Measurements from ENCODE around the gene RPP14. TPM values are rescaled to one million over a fixed set of nuclear protein-coding genes. Genes with fewer than 3 reads are reported as not detected.

RPP14 gene
- total and polyA plus RNA-seq, 2 experiments from 2014 or later, result 13.4 to 14.9 TPM

DNA sequence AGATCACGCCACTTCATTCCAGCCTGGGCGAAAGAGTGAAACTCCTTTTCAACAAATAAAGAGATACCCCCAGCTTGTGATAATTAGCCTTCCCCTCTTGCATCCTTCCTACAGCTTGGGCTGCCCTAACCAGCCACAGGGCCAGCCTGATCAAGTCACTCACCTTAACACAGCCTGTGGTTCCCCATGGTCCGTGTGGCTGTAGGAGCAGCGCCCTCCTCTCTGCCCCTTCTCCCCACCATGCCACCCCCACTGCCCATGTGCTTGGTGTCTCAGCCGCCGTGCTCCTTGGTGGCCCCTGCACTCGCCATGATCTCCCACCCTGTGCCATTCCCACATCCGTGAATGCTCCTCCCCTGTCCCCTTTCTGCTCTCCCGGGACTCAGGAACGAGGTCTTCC lies 13.2 kb upstream of the RPP14 start:
- WGBS, 2 experiments (ENCODE audit: low coverage in 1 of 2, low lambda C conversion rate in 2 of 2, missing lambda C conversion rate in 2 of 2), result 92 to 94% methylated on average over 8 to 10 of the region's 10 CpGs
- in situ Hi-C loops (cut with MboI), result no loop called here
- Histone ChIP-seq H3K9me3 (ENCODE audit: low read depth) (no peaks in the 10 kb centered on the region), H3K4me2 (ENCODE audit: unreplicated experiment) (no peak overlapping the region), H3K9me2 (ENCODE audit: insufficient read depth) (no peaks in the 10 kb centered on the region), H3K4me1 (ENCODE audit: insufficient read depth) (no peaks in the 10 kb centered on the region), H3F3A (ENCODE audit: insufficient read depth) (no peaks in the 10 kb centered on the region), H3K27ac (no peak overlapping the region), H3K27me3 (replicated peaks; ENCODE audit: insufficient read depth) (no peaks in the 10 kb centered on the region), H2AFZ (no peak overlapping the region), H3K9ac (no peak overlapping the region), H3K79me2 (ENCODE audit: insufficient read depth) (no peaks in the 10 kb centered on the region), H3K4me3 (no peak overlapping the region), H4K20me1 (ENCODE audit: insufficient read depth) (no peaks in the 10 kb centered on the region), H3K36me3 (ENCODE audit: low read depth) (no peaks in the 10 kb centered on the region)
- TF ChIP-seq EZH2phosphoT487 (IDR thresholded peaks at IDR 0.05; ENCODE audit: insufficient read depth, low read depth) (no peak), EZH2 (IDR thresholded peaks at IDR 0.05; ENCODE audit: insufficient read depth, poor library complexity, severe bottlenecking) (no peak)
- no peak for DNase-seq

- Histone ChIP-seq H3K79me2 (ENCODE audit: insufficient read depth) (no peaks in the 10 kb centered on the region), H3K9me3 (ENCODE audit: low read depth) (no peaks in the 10 kb centered on the region), H3K4me1 (ENCODE audit: insufficient read depth) (no peaks in the 10 kb centered on the region), H3K9ac (no peak overlapping the region), H3K9me2 (ENCODE audit: insufficient read depth) (no peaks in the 10 kb centered on the region), H3K27ac (no peak overlapping the region), H3F3A (ENCODE audit: insufficient read depth) (no peaks in the 10 kb centered on the region), H3K36me3 (ENCODE audit: low read depth) (no peaks in the 10 kb centered on the region), H3K4me3 (no peak overlapping the region), H2AFZ (no peak overlapping the region), H3K27me3 (replicated peaks; ENCODE audit: insufficient read depth) (no peaks in the 10 kb centered on the region), H3K4me2 (ENCODE audit: unreplicated experiment) (no peak overlapping the region), H4K20me1 (ENCODE audit: insufficient read depth) (no peaks in the 10 kb centered on the region)
- 55 to 61% methylated on average over 9 of the region's 9 CpGs for WGBS, 2 experiments (ENCODE audit: low coverage in 1 of 2, low lambda C conversion rate in 2 of 2, missing lambda C conversion rate in 2 of 2)
- TF ChIP-seq EZH2 (IDR thresholded peaks at IDR 0.05; ENCODE audit: insufficient read depth, poor library complexity, severe bottlenecking), result no peak
- no peak for TF ChIP-seq EZH2phosphoT487 (IDR thresholded peaks at IDR 0.05; ENCODE audit: insufficient read depth, low read depth)
- in situ Hi-C loops (cut with MboI), result no loop called here
- DNase-seq, result no peak
These were observed 12.5 kb upstream of the RPP14 start for GRCh38 chr3:58293516-58293915.

- H3K79me2 ChIP-seq (ENCODE audit: insufficient read depth), result no peaks in the 10 kb centered on the region
- H3K36me3 ChIP-seq (ENCODE audit: low read depth), result no peaks in the 10 kb centered on the region
- WGBS, 2 experiments (ENCODE audit: low coverage in 1 of 2, low lambda C conversion rate in 2 of 2, missing lambda C conversion rate in 2 of 2), result 49 to 52% methylated on average over 5 of the region's 5 CpGs
- peaks cover 2% of the 10 kb centered on the region; the same call in 1 of the 2 replicates for H3K27me3 ChIP-seq (replicated peaks; ENCODE audit: insufficient read depth)
- H3K9me3 ChIP-seq (ENCODE audit: low read depth), result no peaks in the 10 kb centered on the region
- no peak overlapping the region for H3K4me3 ChIP-seq
- H3K4me2 ChIP-seq (ENCODE audit: unreplicated experiment), result no peak overlapping the region
- H3K4me1 ChIP-seq (ENCODE audit: insufficient read depth), result no peaks in the 10 kb centered on the region
- H4K20me1 ChIP-seq (ENCODE audit: insufficient read depth), result no peaks in the 10 kb centered on the region
- no peak for TF ChIP-seq EZH2phosphoT487 (IDR thresholded peaks at IDR 0.05; ENCODE audit: insufficient read depth, low read depth)
- no peaks in the 10 kb centered on the region for H3F3A ChIP-seq (ENCODE audit: insufficient read depth)
- no peak overlapping the region for H3K27ac ChIP-seq
- in situ Hi-C loops (cut with MboI), result no loop called here
- no peak overlapping the region for H3K9ac ChIP-seq
- H3K9me2 ChIP-seq (ENCODE audit: insufficient read depth), result no peaks in the 10 kb centered on the region
- H2AFZ ChIP-seq, result no peak overlapping the region
- DNase-seq, result no peak
These were observed 9.8 kb upstream of the RPP14 start for GRCh38 chr3:58296269-58296668.

DNA sequence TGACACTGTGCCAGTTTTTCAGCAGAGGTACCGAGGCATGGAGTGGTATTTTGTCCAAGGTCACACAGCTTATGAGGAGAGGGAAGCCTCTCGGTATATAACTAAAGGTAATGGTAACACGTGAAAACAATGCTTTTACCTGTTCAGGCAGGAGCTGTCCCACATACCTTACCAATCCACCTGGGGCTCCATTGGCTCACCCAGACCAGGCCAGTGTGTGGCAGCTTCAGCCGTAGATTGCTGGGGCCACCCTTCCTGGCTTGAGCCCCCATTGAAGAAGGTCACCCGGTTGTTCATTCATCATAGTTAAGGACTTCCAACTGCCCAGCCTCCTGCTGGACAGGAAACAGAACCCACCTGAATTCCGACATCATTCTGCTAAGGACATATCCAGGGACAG lies 9.2 kb upstream of the RPP14 start:
- Histone ChIP-seq H3K9me2 (ENCODE audit: insufficient read depth) (no peaks in the 10 kb centered on the region), H2AFZ (no peak overlapping the region), H3K79me2 (ENCODE audit: insufficient read depth) (no peaks in the 10 kb centered on the region), H3K4me3 (no peak overlapping the region), H3K27ac (no peak overlapping the region), H3K4me2 (ENCODE audit: unreplicated experiment) (no peak overlapping the region), H3F3A (ENCODE audit: insufficient read depth) (no peaks in the 10 kb centered on the region), H3K9ac (no peak overlapping the region), H4K20me1 (ENCODE audit: insufficient read depth) (no peaks in the 10 kb centered on the region), H3K36me3 (ENCODE audit: low read depth) (no peaks in the 10 kb centered on the region), H3K27me3 (replicated peaks; ENCODE audit: insufficient read depth) (peaks cover 6% of the 10 kb centered on the region; the same call in 1 of the 2 replicates), H3K9me3 (ENCODE audit: low read depth) (no peaks in the 10 kb centered on the region), H3K4me1 (ENCODE audit: insufficient read depth) (no peaks in the 10 kb centered on the region)
- WGBS, 2 experiments (ENCODE audit: low coverage in 1 of 2, low lambda C conversion rate in 2 of 2, missing lambda C conversion rate in 2 of 2), result 41 to 57% methylated on average over 6 of the region's 6 CpGs
- DNase-seq, result no peak
- in situ Hi-C loops (cut with MboI), result no loop called here
- TF ChIP-seq EZH2phosphoT487 (IDR thresholded peaks at IDR 0.05; ENCODE audit: insufficient read depth, low read depth) (no peak), EZH2 (IDR thresholded peaks at IDR 0.05; ENCODE audit: insufficient read depth, poor library complexity, severe bottlenecking) (no peak)

DNA sequence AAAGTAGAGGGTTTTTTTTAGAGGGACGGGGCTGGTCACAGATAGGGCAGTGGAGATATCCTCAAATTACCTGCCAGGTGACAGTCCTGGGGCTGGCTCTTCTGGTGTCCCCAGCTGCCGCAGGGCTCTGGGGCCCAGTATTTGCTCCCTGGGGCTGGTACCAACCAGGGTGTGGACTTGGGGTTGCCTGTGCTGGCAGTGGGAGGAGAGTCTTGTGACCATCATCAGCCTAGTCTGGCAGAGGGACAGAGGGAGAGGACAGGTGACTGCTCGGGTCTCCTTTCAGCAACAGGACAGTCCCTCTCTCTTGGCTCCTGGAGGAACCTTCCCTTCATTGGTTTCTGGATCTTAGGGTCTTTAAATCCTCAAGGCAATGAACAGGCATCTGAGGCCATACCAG lies 7.9 kb upstream of the RPP14 start:
- H3K9ac ChIP-seq, result no peak overlapping the region
- no peaks in the 10 kb centered on the region for H3K36me3 ChIP-seq (ENCODE audit: low read depth)
- no peak overlapping the region for H3K27ac ChIP-seq
- no peak for TF ChIP-seq EZH2 (IDR thresholded peaks at IDR 0.05; ENCODE audit: insufficient read depth, poor library complexity, severe bottlenecking)
- TF ChIP-seq EZH2phosphoT487 (IDR thresholded peaks at IDR 0.05; ENCODE audit: insufficient read depth, low read depth), result no peak
- 42 to 44% methylated on average over 3 of the region's 3 CpGs for WGBS, 2 experiments (ENCODE audit: low coverage in 1 of 2, low lambda C conversion rate in 2 of 2, missing lambda C conversion rate in 2 of 2)
- H3K9me2 ChIP-seq (ENCODE audit: insufficient read depth), result no peaks in the 10 kb centered on the region
- in situ Hi-C loops (cut with MboI), result no loop called here
- H3K4me1 ChIP-seq (ENCODE audit: insufficient read depth), result no peaks in the 10 kb centered on the region
- no peaks in the 10 kb centered on the region for H3F3A ChIP-seq (ENCODE audit: insufficient read depth)
- H3K4me3 ChIP-seq, result no peak overlapping the region
- H2AFZ ChIP-seq, result no peak overlapping the region
- no peaks in the 10 kb centered on the region for H4K20me1 ChIP-seq (ENCODE audit: insufficient read depth)
- no peaks in the 10 kb centered on the region for H3K9me3 ChIP-seq (ENCODE audit: low read depth)
- DNase-seq, result no peak
- H3K79me2 ChIP-seq (ENCODE audit: insufficient read depth), result no peaks in the 10 kb centered on the region
- no peak overlapping the region for H3K4me2 ChIP-seq (ENCODE audit: unreplicated experiment)
- peaks cover 11% of the 10 kb centered on the region; the same call in 1 of the 2 replicates for H3K27me3 ChIP-seq (replicated peaks; ENCODE audit: insufficient read depth)

Measured in GM23248 (cell line).